GM23338 (cell line): Measurements from ENCODE around the gene CXXC5. TPM values are rescaled to one million over a fixed set of nuclear protein-coding genes. Genes with fewer than 3 reads are reported as not detected.

Source experiments
- ATAC-seq: fragments of 200-7000 bp; cut with Tn5 transposase; 3 replicates; pipeline ENCODE4 v1.9.1; 2020
- DNase-seq: peaks from one replicate; pipeline ENCODE4 v3.0.0-alpha.2; 2015; ENCODE audit warnings: low spot score
- H2AFZ ChIP-seq: fragments of 200-600 bp; sonication (generic); 2 replicates; pipeline ENCODE4 v1.8.0; 2016; ENCODE audit warnings: antibody characterized with exemption, mild to moderate bottlenecking, moderate library complexity
- H3F3A ChIP-seq: fragments of 200-600 bp; sonication (generic); replicated peaks from 2 replicates; pipeline ENCODE4 v1.8.0; 2017; ENCODE audit warnings: antibody characterized with exemption, mixed run types, low read depth
- H3K27ac ChIP-seq: fragments of 200-600 bp; sonication (generic); 2 replicates; pipeline ENCODE4 v1.6.1; 2016; ENCODE audit warnings: low read depth
- H3K27me3 ChIP-seq: fragments of 200-600 bp; sonication (generic); 2 replicates; pipeline ENCODE4 v1.8.0; 2016; ENCODE audit warnings: mild to moderate bottlenecking, mixed run types, moderate library complexity; ENCODE audit not compliant: insufficient read depth
- H3K36me3 ChIP-seq: fragments of 200-600 bp; sonication (generic); 2 replicates; pipeline ENCODE4 v1.8.0; 2016; ENCODE audit warnings: mild to moderate bottlenecking; ENCODE audit not compliant: insufficient read depth
- H3K4me1 ChIP-seq: fragments of 200-600 bp; sonication (generic); 2 replicates; pipeline ENCODE4 v1.8.0; 2016; ENCODE audit warnings: mild to moderate bottlenecking, moderate library complexity; ENCODE audit not compliant: insufficient read depth
- H3K4me2 ChIP-seq: fragments of 200-600 bp; sonication (generic); 2 replicates; pipeline ENCODE4 v1.7.1; 2017; ENCODE audit warnings: mixed run types
- H3K4me3 ChIP-seq: fragments of 200-600 bp; sonication (generic); 2 replicates; pipeline ENCODE4 v1.6.1; 2016; ENCODE audit warnings: mixed run types
- H3K79me2 ChIP-seq: fragments of 200-600 bp; sonication (generic); replicated peaks from 2 replicates; pipeline ENCODE4 v1.8.0; 2017; ENCODE audit warnings: mild to moderate bottlenecking; ENCODE audit not compliant: insufficient read depth
- H3K9me2 ChIP-seq: fragments of 200-600 bp; sonication (generic); 2 replicates; pipeline ENCODE4 v1.8.0; 2017; ENCODE audit not compliant: insufficient read depth
- H4K20me1 ChIP-seq: fragments of 200-600 bp; sonication (generic); replicated peaks from 2 replicates; pipeline ENCODE4 v1.8.0; 2017; ENCODE audit warnings: mild to moderate bottlenecking; ENCODE audit not compliant: insufficient read depth
- H3K27ac Mint-ChIP-seq: 2 replicates; pipeline ENCODE4 v1.8.0; 2020; ENCODE audit warnings: inconsistent platforms, mild to moderate bottlenecking, moderate library complexity, mixed read lengths
- H3K27me3 Mint-ChIP-seq: 3 replicates; pipeline ENCODE4 v1.8.0; 2022; ENCODE audit warnings: low read depth, mild to moderate bottlenecking, moderate library complexity, mixed read lengths, inconsistent platforms; ENCODE audit not compliant: insufficient read depth, poor library complexity
- H3K36me3 Mint-ChIP-seq: 3 replicates; pipeline ENCODE4 v1.8.0; 2021; ENCODE audit warnings: low read depth, mild to moderate bottlenecking, inconsistent platforms, moderate library complexity, mixed read lengths
- H3K4me1 Mint-ChIP-seq: 3 replicates; pipeline ENCODE4 v1.8.0; 2020; ENCODE audit warnings: mild to moderate bottlenecking, inconsistent platforms, mixed read lengths
- H3K4me3 Mint-ChIP-seq: 3 replicates; pipeline ENCODE4 v1.8.0; 2021; ENCODE audit warnings: moderate library complexity, mild to moderate bottlenecking, inconsistent platforms, mixed read lengths
- H3K9me3 Mint-ChIP-seq: 3 replicates; pipeline ENCODE4 v1.8.0; 2020; ENCODE audit warnings: moderate library complexity, mild to moderate bottlenecking, inconsistent platforms, mixed read lengths
- CREB1 ChIP-seq: fragments of 250-450 bp; sonication (Bioruptor Pico); IDR thresholded peaks from 2 replicates; pipeline ENCODE4 v1.5.0; 2020; ENCODE audit warnings: low read depth, mild to moderate bottlenecking, moderate library complexity
- CTCF ChIP-seq, 2 experiments: fragments of 200-600 bp in 1 of 2; sonication (generic) in 1 of 2; conservative IDR thresholded peaks; 2 replicates each; pipeline versions ENCODE4 v1.5.1 to v1.6.1; 2016 to 2017; ENCODE audit warnings: antibody characterized with exemption in 2 of 2, low read depth in 2 of 2, mild to moderate bottlenecking in 2 of 2, moderate library complexity in 1 of 2
- ETS1 ChIP-seq: IDR thresholded peaks from 2 replicates; pipeline ENCODE4 v1.6.1; 2016; ENCODE audit warnings: antibody characterized with exemption
- EZH2 ChIP-seq: fragments of 200-600 bp; sonication (generic); IDR thresholded peaks from one replicate; pipeline ENCODE4 v1.8.0; 2017; ENCODE audit warnings: antibody characterized with exemption, mild to moderate bottlenecking, low read depth; ENCODE audit not compliant: unreplicated experiment
- EZH2phosphoT487 ChIP-seq: fragments of 200-600 bp; sonication (generic); IDR thresholded peaks from one replicate; pipeline ENCODE4 v1.8.1; 2018; ENCODE audit warnings: antibody characterized with exemption; ENCODE audit not compliant: unreplicated experiment
- JUNB ChIP-seq: IDR thresholded peaks from one replicate; pipeline ENCODE4 v1.6.1; 2016; ENCODE audit warnings: antibody characterized with exemption; ENCODE audit not compliant: unreplicated experiment
- NANOG ChIP-seq: IDR thresholded peaks from 2 replicates; pipeline ENCODE4 v1.6.1; 2016; ENCODE audit warnings: antibody characterized with exemption, borderline replicate concordance
- POLR2AphosphoS5 ChIP-seq: IDR thresholded peaks from 2 replicates; pipeline ENCODE4 v1.6.1; 2016; ENCODE audit warnings: antibody characterized with exemption, low read depth
- REST ChIP-seq: IDR thresholded peaks from one replicate; pipeline ENCODE4 v1.6.1; 2018; ENCODE audit warnings: antibody characterized with exemption; ENCODE audit not compliant: unreplicated experiment
- STAT1 ChIP-seq: IDR thresholded peaks from one replicate; pipeline ENCODE4 v1.6.1; 2016; ENCODE audit warnings: antibody characterized with exemption; ENCODE audit not compliant: unreplicated experiment
- ZNF114 ChIP-seq: fragments of 250-450 bp; sonication (Bioruptor Pico); IDR thresholded peaks from 2 replicates; pipeline ENCODE4 v1.5.0; 2020; ENCODE audit warnings: mild to moderate bottlenecking, moderate library complexity
- ZNF331 ChIP-seq: fragments of 250-450 bp; sonication (Bioruptor Pico); IDR thresholded peaks from 2 replicates; pipeline ENCODE4 v1.5.0; 2020; ENCODE audit warnings: low read depth, mild to moderate bottlenecking, moderate library complexity
- ZNF462 ChIP-seq: fragments of 250-450 bp; sonication (Bioruptor Pico); IDR thresholded peaks from 2 replicates; pipeline ENCODE4 v1.5.0; 2020; ENCODE audit warnings: mild to moderate bottlenecking, moderate library complexity
- polyA plus RNA-seq: library from polyadenylated mRNA; unstranded; fragments of >200 nt; fragmentation: Nextera tagmentation; extraction: Ambion mirVana; gene quantifications from 2 replicates; pipeline ENCODE4 v1.2.1, GENCODE V29; 2016
- total RNA-seq: library from RNA; depleted of rRNA; stranded (reverse); fragments of >200 nt; shearing (Covaris generic); gene quantifications from 2 replicates; pipeline ENCODE4 v1.2.3, GENCODE V29; 2014

Gene CXXC5
- total and polyA plus RNA-seq, 2 experiments from 2014 or later, result 63.3 to 111 TPM

GRCh38 chr5:139726248-139726647 is 78.1 kb downstream of the CXXC5 start:
- DNase-seq (no peak), ATAC-seq (no peak)
- Mint-ChIP-seq H3K27ac (no peak overlapping the region), H3K9me3 (peaks cover 9% of the 10 kb centered on the region; the same call in 2 of the 3 replicates), H3K36me3 (peaks cover 6% of the 10 kb centered on the region; the same call in 2 of the 3 replicates), H3K4me1 (no peaks in the 10 kb centered on the region), H3K4me3 (no peak overlapping the region), H3K27me3 (peaks cover 6% of the 10 kb centered on the region)
- no peaks in the 10 kb centered on the region for H3K4me1 ChIP-seq
- no peaks in the 10 kb centered on the region for H3F3A ChIP-seq
- H2AFZ ChIP-seq, result no peak overlapping the region
- no peak overlapping the region for H3K27ac ChIP-seq
- H3K9me2 ChIP-seq, result no peaks in the 10 kb centered on the region
- no peaks in the 10 kb centered on the region for H3K27me3 ChIP-seq
- no peak overlapping the region for H3K4me2 ChIP-seq
- no peak overlapping the region for H3K4me3 ChIP-seq
- TF ChIP-seq ZNF462 (CRISPR knock-in tag) (no peak), CTCF (conservative IDR thresholded peaks at IDR 0.05; ENCODE audit: low read depth in 2 of 2) (no peak), ZNF331 (CRISPR knock-in tag) (no peak), CREB1 (no peak), STAT1 (no peak), EZH2phosphoT487 (no peak), JUNB (no peak), ZNF114 (no peak), ETS1 (no peak), POLR2AphosphoS5 (no peak), REST (no peak), NANOG (no peak), EZH2 (no peak)
- no peaks in the 10 kb centered on the region for H4K20me1 ChIP-seq
- H3K36me3 ChIP-seq, result no peaks in the 10 kb centered on the region
- H3K79me2 ChIP-seq, result no peaks in the 10 kb centered on the region
